Upper lobe of left lung (tissue), 6 donors: ENCODE results near the gene TMEM255A. TPM values are rescaled to one million over a fixed set of nuclear protein-coding genes. Genes with fewer than 3 reads are reported as not detected.
A peak's percentile ranks its signal among the peaks of the same experiment; 100 is the strongest.

Source experiments
- ATAC-seq, 2 donors: fragments of 200-7000 bp; cut with Tn5 transposase; one replicate each; pipeline ENCODE4 v1.9.1; 2022; ENCODE audit warnings: mild to moderate bottlenecking in 2 of 2, moderate library complexity in 2 of 2; ENCODE audit not compliant: low FRiP score in 2 of 2
- DNase-seq, 2 donors: peaks; one replicate each; pipeline ENCODE4 v3.0.0-alpha.2; 2019 to 2020
- H3K27ac ChIP-seq, 4 donors: fragments of 200-600 bp; sonication (generic); one replicate each; pipeline ENCODE4 v1.5.1; 2016 to 2019
- H3K27me3 ChIP-seq, 4 donors: fragments of 200-600 bp; sonication (generic); one replicate each; pipeline ENCODE4 v1.5.1; 2017 to 2019
- H3K36me3 ChIP-seq, 4 donors: fragments of 200-600 bp; sonication (generic); one replicate each; pipeline ENCODE4 v1.5.1; 2016 to 2019
- H3K4me1 ChIP-seq, 4 donors: fragments of 200-600 bp; sonication (generic); one replicate each; pipeline ENCODE4 v1.5.1; 2018 to 2019
- H3K4me3 ChIP-seq, 4 donors: fragments of 200-600 bp; sonication (generic); one replicate each; pipeline ENCODE4 v1.5.1; 2017 to 2019; ENCODE audit warnings: mild to moderate bottlenecking in 2 of 4, moderate library complexity in 1 of 4
- H3K9me3 ChIP-seq, 4 donors: fragments of 200-600 bp; sonication (generic); one replicate each; pipeline ENCODE4 v1.5.1; 2018 to 2019
- EP300 ChIP-seq, 4 donors: sonication (generic); formaldehyde crosslinking; IDR thresholded peaks; one replicate each; pipeline ENCODE4 v1.5.1; 2017; ENCODE audit warnings: antibody characterized with exemption in 4 of 4, control low read depth in 2 of 4
- POLR2A ChIP-seq, 4 donors: fragments of 450-650 bp; IDR thresholded peaks; one replicate each; pipeline ENCODE4 v1.5.1; 2016 to 2017; ENCODE audit warnings: antibody characterized with exemption in 4 of 4, mild to moderate bottlenecking in 2 of 4
- POLR2AphosphoS5 ChIP-seq, 2 donors: sonication (generic); formaldehyde crosslinking; IDR thresholded peaks; one replicate each; pipeline ENCODE4 v1.5.1; 2017; ENCODE audit warnings: antibody characterized with exemption in 2 of 2
- WGBS, 2 donors: methylation state at CpG; one replicate each; pipeline ENCODE4 v1.1.5; 2017 to 2018; 5-methylcytosine and 5-hydroxymethylcytosine counted together
- total RNA-seq, 6 donors: library from RNA; depleted of rRNA in 4 of 6; stranded (reverse); fragments of >200 nt in 4 of 6; gene quantifications; one replicate each; pipeline versions ENCODE4 v1.1.0 to v1.2.1, GENCODE V29; 2016 to 2021
- TF ChIP-seq, protein P1 (sequence below), 6 experiments: fragments of 450-650 bp in 4 of 6; fragments of 200-600 bp in 2 of 6; sonication (generic) in 2 of 6; IDR thresholded peaks; one replicate each; pipeline ENCODE4 v1.5.1; 2016 to 2019; ENCODE audit warnings: antibody characterized with exemption in 6 of 6
- donor health status: DM: no; HTN: no; CAD: no; lungs with moderate emphysema.
- donor health status: DM: no; HTN: yes; CAD: no; lungs with severe emphysema.

TMEM255A gene
- total RNA-seq, 6 donors from 2014 or later, result 1.0 to 3.3 (median 1.6) TPM

DNA sequence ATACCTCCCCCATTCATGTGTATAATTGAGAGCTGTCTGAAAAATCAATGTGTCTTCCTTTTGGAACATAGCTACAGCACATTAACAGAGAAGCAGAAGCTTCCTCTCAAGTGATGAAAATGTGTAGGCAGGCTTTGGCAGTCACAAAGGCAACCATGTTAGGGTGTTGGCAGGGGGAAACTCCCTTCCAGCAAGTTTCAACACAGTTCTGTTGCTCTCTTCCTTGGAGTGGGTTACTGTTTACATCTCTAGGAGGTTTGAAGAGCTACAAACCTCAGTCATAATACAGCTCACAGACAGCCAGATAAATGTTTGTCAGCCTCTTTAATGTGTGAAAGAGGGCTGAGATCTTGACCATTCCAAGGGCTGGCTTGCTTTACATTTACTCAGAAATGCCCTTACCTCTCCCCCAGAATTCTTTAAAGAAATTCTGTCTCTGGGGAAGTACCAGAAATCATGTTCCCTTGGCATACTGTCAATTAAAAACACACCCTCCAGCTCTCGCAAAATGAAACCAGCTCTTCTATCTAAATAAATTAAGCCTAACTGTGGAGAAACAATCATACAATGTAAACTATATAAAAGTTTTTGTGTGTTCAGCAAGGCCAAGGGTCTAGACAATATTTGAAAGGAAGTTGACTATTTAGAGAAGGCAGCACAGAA, 41.8 kb downstream of the TMEM255A start:
- peak; percentile 70 to 80 for ATAC-seq
- peak in 1 of 4 donors; percentile 11 for TF ChIP-seq EP300 (IDR thresholded peaks at IDR 0.05)
- TF ChIP-seq POLR2A (IDR thresholded peaks at IDR 0.05), result no peak
- no peak for TF ChIP-seq POLR2AphosphoS5 (IDR thresholded peaks at IDR 0.05)
- TF ChIP-seq, protein P1, sequence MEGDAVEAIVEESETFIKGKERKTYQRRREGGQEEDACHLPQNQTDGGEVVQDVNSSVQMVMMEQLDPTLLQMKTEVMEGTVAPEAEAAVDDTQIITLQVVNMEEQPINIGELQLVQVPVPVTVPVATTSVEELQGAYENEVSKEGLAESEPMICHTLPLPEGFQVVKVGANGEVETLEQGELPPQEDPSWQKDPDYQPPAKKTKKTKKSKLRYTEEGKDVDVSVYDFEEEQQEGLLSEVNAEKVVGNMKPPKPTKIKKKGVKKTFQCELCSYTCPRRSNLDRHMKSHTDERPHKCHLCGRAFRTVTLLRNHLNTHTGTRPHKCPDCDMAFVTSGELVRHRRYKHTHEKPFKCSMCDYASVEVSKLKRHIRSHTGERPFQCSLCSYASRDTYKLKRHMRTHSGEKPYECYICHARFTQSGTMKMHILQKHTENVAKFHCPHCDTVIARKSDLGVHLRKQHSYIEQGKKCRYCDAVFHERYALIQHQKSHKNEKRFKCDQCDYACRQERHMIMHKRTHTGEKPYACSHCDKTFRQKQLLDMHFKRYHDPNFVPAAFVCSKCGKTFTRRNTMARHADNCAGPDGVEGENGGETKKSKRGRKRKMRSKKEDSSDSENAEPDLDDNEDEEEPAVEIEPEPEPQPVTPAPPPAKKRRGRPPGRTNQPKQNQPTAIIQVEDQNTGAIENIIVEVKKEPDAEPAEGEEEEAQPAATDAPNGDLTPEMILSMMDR (IDR thresholded peaks at IDR 0.05), result no peak
- Histone ChIP-seq H3K36me3 (no peaks in the 10 kb centered on the region), H3K4me1 (peaks cover 0 to 10% (median 0%) of the 10 kb centered on the region in 4 donors), H3K9me3 (no peaks in the 10 kb centered on the region), H3K27ac (peak overlapping the region in 2 of 4 donors; percentile 26 to 32), H3K4me3 (no peak overlapping the region), H3K27me3 (no peaks in the 10 kb centered on the region)
- peak in 1 of 2 donors; percentile 44 for DNase-seq
- WGBS, 2 donors, result 0 to 26% methylated on average over 1 of the region's 1 CpG

DNA sequence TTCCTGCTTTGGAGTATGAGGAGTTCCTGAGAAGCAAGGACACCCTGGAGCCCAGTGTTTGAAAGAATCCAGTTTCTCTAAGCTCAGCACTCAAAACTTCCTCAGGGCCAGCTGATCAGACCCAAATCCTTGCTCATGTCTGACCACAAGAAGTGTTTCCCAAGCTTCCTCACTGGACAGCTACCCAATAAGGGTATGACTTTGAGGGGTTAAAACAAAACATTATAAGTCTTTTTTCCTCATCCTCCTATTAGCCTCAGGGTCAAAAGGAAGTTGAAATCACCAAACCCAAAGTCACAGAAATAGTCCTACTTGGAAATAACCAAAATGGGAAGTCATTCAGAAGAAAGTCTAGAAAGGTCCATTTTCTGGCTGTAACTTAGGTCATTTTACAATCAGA, 46.9 kb downstream of the TMEM255A start:
- Histone ChIP-seq H3K36me3 (no peaks in the 10 kb centered on the region), H3K4me3 (no peak overlapping the region), H3K27me3 (no peaks in the 10 kb centered on the region), H3K27ac (no peak overlapping the region), H3K4me1 (no peaks in the 10 kb centered on the region), H3K9me3 (no peaks in the 10 kb centered on the region)
- TF ChIP-seq, protein P1 (IDR thresholded peaks at IDR 0.05), result no peak
- TF ChIP-seq POLR2AphosphoS5 (IDR thresholded peaks at IDR 0.05) (no peak), POLR2A (IDR thresholded peaks at IDR 0.05) (no peak), EP300 (IDR thresholded peaks at IDR 0.05) (no peak)
- peak in 1 of 2 donors; percentile 45 for ATAC-seq
- no peak for DNase-seq

DNA sequence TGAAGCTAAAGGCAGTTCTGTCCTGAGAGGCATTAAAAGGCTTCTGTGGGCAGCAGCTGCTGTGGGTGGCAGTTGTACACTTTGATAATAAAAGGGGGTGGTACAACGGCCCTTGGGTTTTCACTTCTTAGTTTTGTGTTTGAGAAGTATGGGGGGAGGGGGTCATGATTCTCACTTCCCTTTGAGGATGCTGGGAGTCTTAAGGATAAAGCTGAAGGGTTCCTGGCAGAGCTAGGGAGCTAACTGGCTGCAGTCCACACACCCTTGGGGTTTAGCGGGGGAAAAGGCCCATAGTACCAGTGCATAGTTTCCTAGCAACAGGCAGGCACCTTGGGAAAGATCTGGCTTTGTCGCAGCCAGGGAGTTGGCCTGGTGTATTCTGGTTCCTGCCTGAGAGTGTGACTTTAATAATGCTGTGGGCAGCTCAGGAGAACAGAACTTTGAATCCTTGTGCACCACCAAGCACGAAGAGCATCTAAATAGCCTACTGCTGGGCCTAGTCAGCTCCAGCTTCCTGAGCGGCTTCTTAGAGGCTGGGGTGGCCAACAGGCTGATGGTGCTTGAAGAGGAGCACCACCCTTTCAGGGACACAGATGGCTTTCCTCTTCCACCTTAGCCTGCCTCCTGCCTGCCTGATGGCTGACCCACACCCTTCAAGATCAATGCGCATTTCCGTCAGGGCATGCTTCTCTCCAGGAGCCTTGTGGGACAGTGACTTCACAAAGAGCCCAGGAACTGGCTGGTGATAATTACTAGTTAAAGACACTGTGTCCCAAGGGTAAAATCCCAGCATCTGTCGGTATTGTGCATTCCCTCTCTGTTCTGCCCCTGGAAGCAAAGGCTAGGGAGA, 48.2 kb downstream of the TMEM255A start:
- no peak for ATAC-seq
- H3K4me1 ChIP-seq, result no peaks in the 10 kb centered on the region
- TF ChIP-seq, protein P1 (IDR thresholded peaks at IDR 0.05), result no peak
- TF ChIP-seq EP300 (IDR thresholded peaks at IDR 0.05) (no peak), POLR2A (IDR thresholded peaks at IDR 0.05) (no peak), POLR2AphosphoS5 (IDR thresholded peaks at IDR 0.05) (no peak)
- no peak overlapping the region for H3K27ac ChIP-seq
- no peak overlapping the region for H3K4me3 ChIP-seq
- H3K36me3 ChIP-seq, result no peaks in the 10 kb centered on the region
- 69 to 81% methylated on average over 6 to 8 of the region's 8 CpGs for WGBS, 2 donors
- no peaks in the 10 kb centered on the region for H3K27me3 ChIP-seq
- no peak for DNase-seq
- H3K9me3 ChIP-seq, result no peaks in the 10 kb centered on the region

DNA sequence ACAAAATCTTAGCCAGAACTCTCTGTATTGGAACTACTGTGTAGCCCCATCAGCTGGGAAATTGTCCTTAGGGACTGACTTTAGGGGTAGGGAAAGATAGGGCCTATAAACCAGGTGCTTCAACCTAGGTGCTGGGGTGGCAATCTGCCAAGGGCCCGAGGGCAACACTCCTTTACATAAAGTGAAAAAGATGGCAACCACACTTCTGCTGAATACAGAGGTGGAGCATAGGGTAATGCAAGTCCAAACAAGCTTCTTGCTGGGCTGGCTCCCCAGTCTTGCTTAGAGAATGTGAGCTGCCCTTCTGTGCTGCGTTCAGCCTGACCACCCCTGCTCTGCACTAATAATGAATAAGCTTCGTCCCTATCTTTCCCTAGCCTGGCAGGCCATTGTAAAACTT, 50.9 kb downstream of the TMEM255A start:
- H3K9me3 ChIP-seq, result no peaks in the 10 kb centered on the region
- no peaks in the 10 kb centered on the region for H3K27me3 ChIP-seq
- H3K27ac ChIP-seq, result no peak overlapping the region
- DNase-seq (no peak), ATAC-seq (no peak)
- H3K4me3 ChIP-seq, result no peak overlapping the region
- TF ChIP-seq, protein P1 (IDR thresholded peaks at IDR 0.05), result no peak
- TF ChIP-seq POLR2A (IDR thresholded peaks at IDR 0.05) (no peak), POLR2AphosphoS5 (IDR thresholded peaks at IDR 0.05) (no peak), EP300 (IDR thresholded peaks at IDR 0.05) (no peak)
- peaks cover 0 to 5% (median 0%) of the 10 kb centered on the region in 4 donors for H3K36me3 ChIP-seq
- H3K4me1 ChIP-seq, result no peaks in the 10 kb centered on the region
- WGBS, 2 donors, result 79% methylated on average over 3 of the region's 3 CpGs; no CpG with 5 or more reads in 1 of the 2 donors
